ENCODE measurements around the gene THEM4. TPM values are rescaled to one million over a fixed set of nuclear protein-coding genes. Genes with fewer than 3 reads are reported as not detected.

THEM4 gene
- total and polyA plus RNA-seq, 2 donors (not counting 1 experiment from before 2014, with no cell fraction given) = 15.0 to 16.1 TPM

- Histone ChIP-seq H3K4me3 (ENCODE audit: control extremely low read depth in 1 of 5, extremely low read depth in 1 of 5, insufficient read depth in 1 of 5, low read depth in 2 of 5, low read length in 4 of 5) (no peak overlapping the region), H3K27ac (ENCODE audit: low read length in 2 of 2) (no peak overlapping the region), H3K36me3 (replicated peaks in 1 of 2; ENCODE audit: control extremely low read depth in 1 of 2, control insufficient read depth in 1 of 2, extremely low read depth in 1 of 2, insufficient read depth in 2 of 2, low read length in 1 of 2) (peaks cover 0 to 6% of the 10 kb centered on the region in 2 experiments), H3K9ac (ENCODE audit: low read length) (no peak overlapping the region), H3K27me3 (replicated peaks in 1 of 4; ENCODE audit: control extremely low read depth in 1 of 4, control insufficient read depth in 3 of 4, insufficient read depth in 4 of 4, low read length in 3 of 4) (peaks cover 0 to 2% (median 0%) of the 10 kb centered on the region in 4 experiments), H4K20me1 (ENCODE audit: control insufficient read depth, insufficient read depth, low read length, poor library complexity, severe bottlenecking) (no peaks in the 10 kb centered on the region), H2AFZ (ENCODE audit: insufficient read depth, low read depth, low read length, poor library complexity, severe bottlenecking) (no peak overlapping the region), H3K4me1 (ENCODE audit: control insufficient read depth in 2 of 2, insufficient read depth in 2 of 2, low read length in 2 of 2) (no peaks in the 10 kb centered on the region), H3K9me3 (ENCODE audit: control extremely low read depth in 1 of 3, control insufficient read depth in 2 of 3, insufficient read depth in 1 of 3, low read length in 2 of 3) (peaks cover 1 to 7% (median 7%) of the 10 kb centered on the region in 3 donors), H3K4me2 (replicated peaks; ENCODE audit: low read depth, low read length, poor library complexity, severe bottlenecking) (no peak overlapping the region), H3K79me2 (ENCODE audit: control insufficient read depth, insufficient read depth, low read length) (peaks cover 21% of the 10 kb centered on the region)
- H3K9me3 Mint-ChIP-seq (ENCODE audit: insufficient read depth) = peaks cover 11% of the 10 kb centered on the region
- no peak for TF ChIP-seq CTCF (IDR thresholded peaks at IDR 0.05)
- TF ChIP-seq EZH2 (IDR thresholded peaks at IDR 0.05; ENCODE audit: borderline replicate concordance, insufficient read depth, low read depth, low read length, poor library complexity, severe bottlenecking) = no peak
- 52% methylated on average over 10 of the region's 10 CpGs for WGBS (ENCODE audit: insufficient coverage)
- H3K4me1 Mint-ChIP-seq = peaks cover 3% of the 10 kb centered on the region
- ChIA-PET CTCF (interaction anchor here (0.8 to 1.7 kb wide), 2 partner anchors 16 to 103 kb away, joined by 3 to 7 read pairs; no protein-coding TSS in a partner anchor), POLR2A (no interaction called here)
- DNase-seq (no peak), ATAC-seq (ENCODE audit: low read depth) (no peak)
- intact Hi-C loops (cut with micrococcal nuclease) = no loop called here
- no peak overlapping the region for H3K27ac Mint-ChIP-seq
- no peak overlapping the region for H3K4me3 Mint-ChIP-seq
- H3K27me3 Mint-ChIP-seq = no peaks in the 10 kb centered on the region
Observed at GRCh38 chr1:151897991-151898431, 11.3 kb downstream of the THEM4 start.

DNA sequence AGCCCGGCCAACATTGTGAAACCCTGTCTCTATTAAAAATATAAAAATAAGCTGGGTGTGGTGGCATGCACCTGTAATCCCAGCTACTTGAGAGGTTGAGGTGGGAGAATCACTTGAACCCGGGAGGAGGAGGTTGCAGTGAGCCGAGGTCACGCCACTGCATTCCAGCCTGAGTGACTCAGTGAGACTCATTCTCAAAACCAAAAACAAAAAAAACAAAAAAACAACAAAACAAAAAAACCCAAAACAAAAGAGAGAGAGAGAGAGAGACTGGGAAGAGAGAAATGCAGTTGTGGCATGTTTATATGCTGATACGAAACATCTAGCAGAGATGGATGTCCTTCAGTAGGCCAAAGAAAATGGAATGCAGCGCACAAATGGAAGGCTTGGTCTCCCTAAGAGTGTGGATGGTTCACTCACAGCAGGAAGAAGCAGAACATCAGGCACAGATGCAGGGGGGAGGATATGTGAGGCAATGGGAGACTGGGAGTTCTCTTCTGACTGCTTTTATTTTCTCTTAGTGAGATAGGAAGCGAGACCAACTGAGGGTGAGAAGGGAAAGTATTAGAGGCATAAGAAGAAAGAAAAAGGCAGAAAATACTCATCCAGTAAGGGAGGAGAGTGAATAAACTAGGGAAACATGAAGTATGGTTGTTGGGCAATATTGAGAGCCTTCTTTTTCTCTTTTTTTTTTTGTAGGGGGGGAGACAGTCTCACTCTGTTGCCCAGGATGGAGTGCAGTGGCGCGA, 16.0 kb downstream of the THEM4 start:
- Mint-ChIP-seq H3K4me1 (no peaks in the 10 kb centered on the region), H3K4me3 (no peak overlapping the region), H3K27me3 (no peaks in the 10 kb centered on the region), H3K27ac (no peak overlapping the region), H3K9me3 (ENCODE audit: insufficient read depth) (no peaks in the 10 kb centered on the region)
- H3K4me3 ChIP-seq (ENCODE audit: control extremely low read depth in 1 of 5, extremely low read depth in 1 of 5, insufficient read depth in 1 of 5, low read depth in 2 of 5, low read length in 4 of 5) = no peak overlapping the region
- DNase-seq (no peak), ATAC-seq (ENCODE audit: low read depth) (no peak)
- ChIA-PET POLR2A (no interaction called here), CTCF (interaction anchor here (0.7 to 8.9 kb wide), 3 partner anchors 91 to 108 kb away, joined by 3 to 115 read pairs (median 4); no protein-coding TSS in a partner anchor)
- intact Hi-C loops (cut with micrococcal nuclease) = no loop called here
- no peaks in the 10 kb centered on the region for H3K4me1 ChIP-seq (ENCODE audit: control insufficient read depth in 2 of 2, insufficient read depth in 2 of 2, low read length in 2 of 2)
- no peak overlapping the region for H3K9ac ChIP-seq (ENCODE audit: low read length)
- no peaks in the 10 kb centered on the region for H3K9me3 ChIP-seq (ENCODE audit: control extremely low read depth in 1 of 3, control insufficient read depth in 2 of 3, insufficient read depth in 1 of 3, low read length in 2 of 3)
- H3K36me3 ChIP-seq (replicated peaks in 1 of 2; ENCODE audit: control extremely low read depth in 1 of 2, control insufficient read depth in 1 of 2, extremely low read depth in 1 of 2, insufficient read depth in 2 of 2, low read length in 1 of 2) = peaks cover 0 to 11% of the 10 kb centered on the region in 2 experiments
- no peaks in the 10 kb centered on the region for H4K20me1 ChIP-seq (ENCODE audit: control insufficient read depth, insufficient read depth, low read length, poor library complexity, severe bottlenecking)
- peaks cover 4% of the 10 kb centered on the region for H3K79me2 ChIP-seq (ENCODE audit: control insufficient read depth, insufficient read depth, low read length)
- H3K27ac ChIP-seq (ENCODE audit: low read length in 2 of 2) = no peak overlapping the region
- H3K4me2 ChIP-seq (replicated peaks; ENCODE audit: low read depth, low read length, poor library complexity, severe bottlenecking) = no peak overlapping the region
- no peak overlapping the region for H2AFZ ChIP-seq (ENCODE audit: insufficient read depth, low read depth, low read length, poor library complexity, severe bottlenecking)
- H3K27me3 ChIP-seq (replicated peaks in 1 of 4; ENCODE audit: control extremely low read depth in 1 of 4, control insufficient read depth in 3 of 4, insufficient read depth in 4 of 4, low read length in 3 of 4) = peaks cover 0 to 2% (median 0%) of the 10 kb centered on the region in 4 experiments
- TF ChIP-seq EZH2 (IDR thresholded peaks at IDR 0.05; ENCODE audit: borderline replicate concordance, insufficient read depth, low read depth, low read length, poor library complexity, severe bottlenecking) = no peak
- no peak for TF ChIP-seq CTCF (IDR thresholded peaks at IDR 0.05)
- 100% methylated on average over 2 of the region's 9 CpGs for WGBS (ENCODE audit: insufficient coverage)

Measured in B cell (primary cell).